ENCODE measurements around the gene MRPS34. TPM values are rescaled to one million over a fixed set of nuclear protein-coding genes. Genes with fewer than 3 reads are reported as not detected.

The MRPS34 gene
- polyA plus RNA-seq, 2 donors, result 62.4 to 115 TPM

- Histone ChIP-seq H3K36me3 (ENCODE audit: control insufficient read depth in 2 of 2, insufficient read depth in 2 of 2, low read length in 1 of 2) (peaks cover 0 to 44% of the 10 kb centered on the region in 2 donors), H3K4me1 (ENCODE audit: control insufficient read depth in 2 of 2, insufficient read depth in 2 of 2, low read length in 1 of 2) (peaks cover 10 to 32% of the 10 kb centered on the region in 2 donors)
- WGBS, 2 donors, result 76 to 78% methylated on average over 35 to 36 of the region's 36 CpGs
These were observed 4.7 kb upstream of the MRPS34 start for GRCh38 chr16:1777375-1778199.

DNA sequence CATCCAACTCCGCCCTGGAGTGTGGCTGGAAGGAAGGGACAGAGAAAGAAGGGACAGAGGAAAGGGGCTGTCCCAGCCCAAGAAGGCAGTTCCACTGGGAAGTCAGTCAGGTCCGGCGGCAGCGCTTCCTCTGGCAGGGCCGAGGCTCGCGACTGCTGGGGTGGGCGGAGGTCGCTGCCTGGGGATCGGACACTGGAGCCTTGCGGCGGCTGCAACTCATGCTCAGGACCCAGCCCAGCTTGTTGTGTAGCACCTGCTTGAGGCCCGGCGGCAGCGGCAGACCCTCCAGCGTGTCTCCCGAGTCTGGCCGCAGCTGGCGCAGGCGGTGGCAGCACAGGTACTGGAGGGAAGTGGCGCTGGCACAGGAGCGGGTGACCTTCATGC is 4.0 kb upstream of the MRPS34 start:
- Histone ChIP-seq H3K9me3 (ENCODE audit: control insufficient read depth in 2 of 2, insufficient read depth in 1 of 2, low read depth in 1 of 2, low read length in 1 of 2) (peaks cover 0 to 2% of the 10 kb centered on the region in 2 donors), H3K27ac (ENCODE audit: low read depth in 2 of 2, low read length in 1 of 2) (peak overlapping the region in 1 of 2 donors; percentile 65), H3K4me3 (ENCODE audit: low read depth in 1 of 2, low read length in 2 of 2) (no peak overlapping the region), H3K4me1 (ENCODE audit: control insufficient read depth in 2 of 2, insufficient read depth in 2 of 2, low read length in 1 of 2) (peaks cover 10 to 35% of the 10 kb centered on the region in 2 donors), H3K27me3 (ENCODE audit: control insufficient read depth in 1 of 2, insufficient read depth in 2 of 2, low read length in 2 of 2) (no peaks in the 10 kb centered on the region), H3K36me3 (ENCODE audit: control insufficient read depth in 2 of 2, insufficient read depth in 2 of 2, low read length in 1 of 2) (peaks cover 0 to 45% of the 10 kb centered on the region in 2 donors)
- WGBS, 2 donors, result 89 to 92% methylated on average over 22 of the region's 22 CpGs

More at GRCh38 chr16:1777375-1778199, 4.7 kb upstream of the MRPS34 start:
- H3K4me3 ChIP-seq (ENCODE audit: low read depth in 1 of 2, low read length in 2 of 2), result no peak overlapping the region
- H3K27me3 ChIP-seq (ENCODE audit: control insufficient read depth in 1 of 2, insufficient read depth in 2 of 2, low read length in 2 of 2), result no peaks in the 10 kb centered on the region
- H3K27ac ChIP-seq (ENCODE audit: low read depth in 2 of 2, low read length in 1 of 2), result peak overlapping the region in 1 of 2 donors; percentile 65
- peaks cover 0 to 2% of the 10 kb centered on the region in 2 donors for H3K9me3 ChIP-seq (ENCODE audit: control insufficient read depth in 2 of 2, insufficient read depth in 1 of 2, low read depth in 1 of 2, low read length in 1 of 2)

GRCh38 chr16:1776672-1776955 is 3.7 kb upstream of the MRPS34 start:
- Histone ChIP-seq H3K4me1 (ENCODE audit: control insufficient read depth in 2 of 2, insufficient read depth in 2 of 2, low read length in 1 of 2) (peaks cover 10 to 38% of the 10 kb centered on the region in 2 donors), H3K27ac (ENCODE audit: low read depth in 2 of 2, low read length in 1 of 2) (no peak overlapping the region), H3K4me3 (ENCODE audit: low read depth in 1 of 2, low read length in 2 of 2) (no peak overlapping the region), H3K27me3 (ENCODE audit: control insufficient read depth in 1 of 2, insufficient read depth in 2 of 2, low read length in 2 of 2) (no peaks in the 10 kb centered on the region), H3K36me3 (ENCODE audit: control insufficient read depth in 2 of 2, insufficient read depth in 2 of 2, low read length in 1 of 2) (peaks cover 0 to 47% of the 10 kb centered on the region in 2 donors), H3K9me3 (ENCODE audit: control insufficient read depth in 2 of 2, insufficient read depth in 1 of 2, low read depth in 1 of 2, low read length in 1 of 2) (peaks cover 0 to 2% of the 10 kb centered on the region in 2 donors)
- 83 to 85% methylated on average over 13 of the region's 13 CpGs for WGBS, 2 donors

- peaks cover 6 to 34% of the 10 kb centered on the region in 2 donors for H3K4me1 ChIP-seq (ENCODE audit: control insufficient read depth in 2 of 2, insufficient read depth in 2 of 2, low read length in 1 of 2)
These were observed 3.1 kb upstream of the MRPS34 start for GRCh38 chr16:1775846-1776671.

GRCh38 chr16:1775006-1775845 is 2.3 kb upstream of the MRPS34 start:
- WGBS, 2 donors, result 87 to 88% methylated on average over 30 of the region's 30 CpGs
- H3K36me3 ChIP-seq (ENCODE audit: control insufficient read depth in 2 of 2, insufficient read depth in 2 of 2, low read length in 1 of 2), result peaks cover 0 to 43% of the 10 kb centered on the region in 2 donors

More at GRCh38 chr16:1775846-1776671, 3.1 kb upstream of the MRPS34 start:
- Histone ChIP-seq H3K36me3 (ENCODE audit: control insufficient read depth in 2 of 2, insufficient read depth in 2 of 2, low read length in 1 of 2) (peaks cover 0 to 46% of the 10 kb centered on the region in 2 donors), H3K27me3 (ENCODE audit: control insufficient read depth in 1 of 2, insufficient read depth in 2 of 2, low read length in 2 of 2) (no peaks in the 10 kb centered on the region), H3K27ac (ENCODE audit: low read depth in 2 of 2, low read length in 1 of 2) (no peak overlapping the region), H3K9me3 (ENCODE audit: control insufficient read depth in 2 of 2, insufficient read depth in 1 of 2, low read depth in 1 of 2, low read length in 1 of 2) (peaks cover 0 to 2% of the 10 kb centered on the region in 2 donors), H3K4me3 (ENCODE audit: low read depth in 1 of 2, low read length in 2 of 2) (no peak overlapping the region)
- WGBS, 2 donors, result 80 to 85% methylated on average over 28 of the region's 28 CpGs

GRCh38 chr16:1774448-1774780 is 1.5 kb upstream of the MRPS34 start:
- peak overlapping the region; percentile 78 to 93 for H3K4me3 ChIP-seq (ENCODE audit: low read depth in 1 of 2, low read length in 2 of 2)
- H3K27me3 ChIP-seq (ENCODE audit: control insufficient read depth in 1 of 2, insufficient read depth in 2 of 2, low read length in 2 of 2), result no peaks in the 10 kb centered on the region
- H3K36me3 ChIP-seq (ENCODE audit: control insufficient read depth in 2 of 2, insufficient read depth in 2 of 2, low read length in 1 of 2), result peaks cover 0 to 40% of the 10 kb centered on the region in 2 donors
- H3K4me1 ChIP-seq (ENCODE audit: control insufficient read depth in 2 of 2, insufficient read depth in 2 of 2, low read length in 1 of 2), result peaks cover 6 to 37% of the 10 kb centered on the region in 2 donors
- peak overlapping the region; percentile 92 to 97 for H3K27ac ChIP-seq (ENCODE audit: low read depth in 2 of 2, low read length in 1 of 2)
- 77 to 88% methylated on average over 7 of the region's 7 CpGs for WGBS, 2 donors
- peaks cover 0 to 2% of the 10 kb centered on the region in 2 donors for H3K9me3 ChIP-seq (ENCODE audit: control insufficient read depth in 2 of 2, insufficient read depth in 1 of 2, low read depth in 1 of 2, low read length in 1 of 2)

More at GRCh38 chr16:1775006-1775845, 2.3 kb upstream of the MRPS34 start:
- Histone ChIP-seq H3K27me3 (ENCODE audit: control insufficient read depth in 1 of 2, insufficient read depth in 2 of 2, low read length in 2 of 2) (no peaks in the 10 kb centered on the region), H3K4me3 (ENCODE audit: low read depth in 1 of 2, low read length in 2 of 2) (no peak overlapping the region), H3K27ac (ENCODE audit: low read depth in 2 of 2, low read length in 1 of 2) (no peak overlapping the region), H3K4me1 (ENCODE audit: control insufficient read depth in 2 of 2, insufficient read depth in 2 of 2, low read length in 1 of 2) (peaks cover 6 to 37% of the 10 kb centered on the region in 2 donors), H3K9me3 (ENCODE audit: control insufficient read depth in 2 of 2, insufficient read depth in 1 of 2, low read depth in 1 of 2, low read length in 1 of 2) (peaks cover 0 to 2% of the 10 kb centered on the region in 2 donors)

GRCh38 chr16:1773703-1774447 is 941 bp upstream of the MRPS34 start:
- Histone ChIP-seq H3K4me3 (ENCODE audit: low read depth in 1 of 2, low read length in 2 of 2) (peak overlapping the region; percentile 78 to 93), H3K9me3 (ENCODE audit: control insufficient read depth in 2 of 2, insufficient read depth in 1 of 2, low read depth in 1 of 2, low read length in 1 of 2) (peaks cover 0 to 2% of the 10 kb centered on the region in 2 donors), H3K27ac (ENCODE audit: low read depth in 2 of 2, low read length in 1 of 2) (peak overlapping the region; percentile 92 to 97), H3K4me1 (ENCODE audit: control insufficient read depth in 2 of 2, insufficient read depth in 2 of 2, low read length in 1 of 2) (peaks cover 6 to 37% of the 10 kb centered on the region in 2 donors), H3K27me3 (ENCODE audit: control insufficient read depth in 1 of 2, insufficient read depth in 2 of 2, low read length in 2 of 2) (no peaks in the 10 kb centered on the region), H3K36me3 (ENCODE audit: control insufficient read depth in 2 of 2, insufficient read depth in 2 of 2, low read length in 1 of 2) (peaks cover 1 to 43% of the 10 kb centered on the region in 2 donors)
- 10 to 16% methylated on average over 37 to 45 of the region's 45 CpGs for WGBS, 2 donors

- 0 to 1% methylated on average over 39 to 53 of the region's 53 CpGs for WGBS, 2 donors
- Histone ChIP-seq H3K36me3 (ENCODE audit: control insufficient read depth in 2 of 2, insufficient read depth in 2 of 2, low read length in 1 of 2) (peaks cover 7 to 46% of the 10 kb centered on the region in 2 donors), H3K4me3 (ENCODE audit: low read depth in 1 of 2, low read length in 2 of 2) (peak within 1 kb of the TSS; percentile 78 to 93), H3K27ac (ENCODE audit: low read depth in 2 of 2, low read length in 1 of 2) (peak within 1 kb of the TSS; percentile 92 to 97), H3K27me3 (ENCODE audit: control insufficient read depth in 1 of 2, insufficient read depth in 2 of 2, low read length in 2 of 2) (no peaks in the 10 kb centered on the region), H3K4me1 (ENCODE audit: control insufficient read depth in 2 of 2, insufficient read depth in 2 of 2, low read length in 1 of 2) (peaks cover 6 to 34% of the 10 kb centered on the region in 2 donors), H3K9me3 (ENCODE audit: control insufficient read depth in 2 of 2, insufficient read depth in 1 of 2, low read depth in 1 of 2, low read length in 1 of 2) (no peaks in the 10 kb centered on the region)
These were observed 499 bp downstream of the MRPS34 start, which contains the start of gene EME2 for GRCh38 chr16:1772362-1772907. Gene EME2 (plus strand): TSS chr16:1772810. CDS start chr16:1773228, 418 bp downstream.
